Motor neuron (in vitro differentiated cells): ENCODE measurements around the gene INPP5D. TPM values are rescaled to one million over a fixed set of nuclear protein-coding genes. Genes with fewer than 3 reads are reported as not detected.
"Not testable (repeated sequence)": the region's sequence is repeated elsewhere in the genome, so short reads cannot be mapped to it uniquely, and the experiment has no call there.

Experiments
- ATAC-seq, 8 experiments: fragments of 200-7000 bp; cut with Tn5 transposase; replicated peaks in 6 of 8; 2 replicates each; pipeline ENCODE4 v1.8.0; 2021; ENCODE audit warnings: mild to moderate bottlenecking in 8 of 8, moderate library complexity in 8 of 8
- H3K27ac ChIP-seq, 2 donors: fragments of 250-450 bp; sonication (Bioruptor Pico); 2 replicates each; pipeline ENCODE4 v1.9.0; 2021; ENCODE audit warnings: antibody characterized with exemption in 2 of 2, mild to moderate bottlenecking in 2 of 2, moderate library complexity in 1 of 2
- H3K4me1 ChIP-seq, 2 donors: fragments of 250-450 bp; sonication (Bioruptor Pico); replicated peaks in 1 of 2; 2 replicates each; pipeline ENCODE4 v1.6.1; 2021; ENCODE audit warnings: antibody characterized with exemption in 2 of 2, mild to moderate bottlenecking in 2 of 2, moderate library complexity in 1 of 2
- H3K4me3 ChIP-seq, 5 donors: fragments of 250-450 bp; sonication (Bioruptor Pico); 2 replicates each; pipeline ENCODE4 v1.9.0; 2021; ENCODE audit warnings: antibody characterized with exemption in 5 of 5, mild to moderate bottlenecking in 5 of 5, moderate library complexity in 4 of 5
- WGBS, 10 experiments: fragments of 450-650 bp; shearing (Covaris generic); methylation state at CpG; one replicate each; pipeline ENCODE4 v1.0.0; 2022; 5-methylcytosine and 5-hydroxymethylcytosine counted together
- in situ Hi-C, 9 experiments: fragments of 400-800 bp; cut with MboI; loops; one replicate each; pipeline ENCODE4 v1.15.0; 2021; ENCODE audit warnings: low sequenced_read_pairs in 9 of 9, low pct_unique_long_range_greater_than_20kb in 2 of 9; ENCODE audit not compliant: unreplicated experiment in 9 of 9
- total RNA-seq, 8 experiments: library from RNA; unstranded; fragments of 300-600 nt; gene quantifications; 2 replicates each; pipeline versions ENCODE4 v1.2.3 to v1.2.4, GENCODE V29; 2022

The INPP5D gene
- total RNA-seq, 8 experiments from 2014 or later, result 2.0 to 8.5 (median 3.8) TPM

DNA sequence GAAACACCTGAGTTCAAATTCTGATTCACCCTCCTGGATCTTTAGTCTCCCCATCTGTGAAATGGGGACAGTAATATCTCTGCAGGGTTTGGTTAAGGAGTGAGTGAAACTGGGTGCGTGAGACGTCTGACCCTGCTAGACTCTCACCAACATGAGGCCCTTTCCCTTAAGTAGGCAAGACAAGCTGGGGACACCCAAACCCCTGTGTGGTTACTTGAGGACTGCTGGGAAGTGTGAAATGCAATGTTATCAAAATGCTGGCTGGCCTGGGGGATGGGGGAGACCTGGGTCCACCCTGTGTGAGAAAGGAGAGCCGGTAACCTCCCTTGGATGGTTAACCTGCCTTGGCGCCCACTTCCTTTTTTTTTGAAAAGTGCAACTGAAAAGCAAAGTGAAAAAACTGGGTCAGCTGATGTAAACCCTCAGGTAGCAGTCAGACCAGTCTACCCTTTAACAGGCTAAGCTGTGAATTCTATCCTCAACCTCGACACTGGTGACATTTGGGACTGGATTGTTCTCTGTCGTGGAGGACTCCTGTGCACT, 82.3 kb downstream of the INPP5D start:
- Histone ChIP-seq H3K4me1 (peaks cover 9 to 15% of the 10 kb centered on the region in 2 donors), H3K27ac (no peak overlapping the region), H3K4me3 (no peak overlapping the region)
- 15 to 100% (median 86%) methylated on average over 1 to 5 of the region's 6 CpGs; no CpG with 5 or more reads in 2 of the 10 experiments for WGBS, 10 experiments
- ATAC-seq, result no peak
- in situ Hi-C loops, result no loop called here

DNA sequence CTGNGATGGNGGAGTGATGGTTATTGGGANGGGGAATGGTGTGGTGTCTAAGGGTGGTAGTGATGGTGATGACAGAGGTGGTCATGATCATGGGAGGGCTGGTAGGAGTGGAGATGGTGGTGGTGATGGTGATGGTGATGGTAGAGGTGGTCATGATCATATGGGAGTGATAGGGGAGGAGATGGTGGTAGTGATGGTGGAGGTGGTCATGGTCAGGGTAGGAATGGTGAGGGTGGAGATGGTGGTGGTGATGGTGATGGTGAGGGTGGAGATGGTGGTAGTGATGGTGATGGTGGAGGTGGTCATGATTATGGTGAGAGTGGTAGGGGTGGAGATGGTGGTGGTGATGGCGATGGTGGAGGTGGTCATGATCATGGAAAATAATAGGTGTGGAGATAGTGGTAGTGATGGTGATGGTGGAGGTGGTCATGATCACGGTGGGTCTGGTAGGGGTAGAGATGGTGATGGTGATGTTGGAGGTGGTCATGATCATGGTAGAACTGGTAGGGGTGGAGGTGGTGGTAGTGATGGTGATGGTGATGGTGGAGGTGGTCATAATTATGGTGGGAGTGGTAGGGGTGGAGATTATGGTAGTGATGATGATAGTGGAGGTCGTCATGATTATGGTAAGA, 83.7 kb downstream of the INPP5D start:
- Histone ChIP-seq H3K27ac (no peak overlapping the region), H3K4me1 (peaks cover 9 to 14% of the 10 kb centered on the region in 2 donors), H3K4me3 (no peak overlapping the region)
- no peak for ATAC-seq
- 0 to 100% (median 83%) methylated on average over 1 to 3 of the region's 3 CpGs; no CpG with 5 or more reads in 4 of the 10 experiments for WGBS, 10 experiments
- in situ Hi-C loops, result no loop called here

DNA sequence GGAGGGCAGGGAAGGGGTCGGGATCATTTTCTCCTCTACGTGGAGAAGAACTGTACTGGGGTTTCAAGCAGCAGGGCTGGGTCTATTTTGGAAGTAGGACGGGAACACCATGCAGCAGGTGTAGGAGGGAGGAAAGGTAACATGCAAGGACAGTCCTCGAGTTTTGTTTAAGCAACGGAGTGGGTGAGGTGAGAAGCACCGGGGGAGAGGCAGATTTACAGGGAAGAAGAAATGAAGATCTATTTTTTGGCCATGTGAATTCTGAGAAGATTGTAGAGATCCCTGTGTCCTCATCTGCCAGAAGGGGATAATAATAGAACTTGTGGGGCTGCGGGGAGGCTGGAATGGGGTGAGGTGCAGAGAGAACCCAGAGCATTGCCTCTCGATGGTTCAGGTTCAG, 85.6 kb downstream of the INPP5D start:
- 45 to 97% (median 85%) methylated on average over 1 to 5 of the region's 8 CpGs; no CpG with 5 or more reads in 4 of the 10 experiments for WGBS, 10 experiments
- no peak overlapping the region for H3K27ac ChIP-seq
- no peaks in the 10 kb centered on the region for H3K4me1 ChIP-seq
- no peak overlapping the region for H3K4me3 ChIP-seq
- ATAC-seq, result no peak
- in situ Hi-C loops, result no loop called here

DNA sequence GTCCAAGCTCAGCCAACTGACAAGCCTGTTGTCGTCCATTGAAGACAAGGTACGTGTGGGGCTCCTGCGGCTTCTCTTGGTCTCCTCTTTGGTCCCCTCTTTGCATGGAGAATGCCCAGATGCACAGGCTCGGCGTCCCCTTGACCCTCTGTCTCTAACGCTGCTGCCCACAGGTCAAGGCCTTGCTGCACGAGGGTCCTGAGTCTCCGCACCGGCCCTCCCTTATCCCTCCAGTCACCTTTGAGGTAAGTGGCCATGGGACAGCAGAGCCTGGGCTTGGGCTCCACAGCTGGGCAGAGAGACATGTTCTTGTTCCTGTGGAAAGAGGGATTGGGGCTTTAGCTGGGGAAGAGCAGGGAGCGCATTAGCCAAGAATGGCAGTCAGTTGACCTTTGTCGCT, 86.1 kb downstream of the INPP5D start:
- no peak overlapping the region for H3K27ac ChIP-seq
- no peak for ATAC-seq
- 28 to 88% (median 79%) methylated on average over 2 to 6 of the region's 11 CpGs; no CpG with 5 or more reads in 6 of the 10 experiments for WGBS, 10 experiments

DNA sequence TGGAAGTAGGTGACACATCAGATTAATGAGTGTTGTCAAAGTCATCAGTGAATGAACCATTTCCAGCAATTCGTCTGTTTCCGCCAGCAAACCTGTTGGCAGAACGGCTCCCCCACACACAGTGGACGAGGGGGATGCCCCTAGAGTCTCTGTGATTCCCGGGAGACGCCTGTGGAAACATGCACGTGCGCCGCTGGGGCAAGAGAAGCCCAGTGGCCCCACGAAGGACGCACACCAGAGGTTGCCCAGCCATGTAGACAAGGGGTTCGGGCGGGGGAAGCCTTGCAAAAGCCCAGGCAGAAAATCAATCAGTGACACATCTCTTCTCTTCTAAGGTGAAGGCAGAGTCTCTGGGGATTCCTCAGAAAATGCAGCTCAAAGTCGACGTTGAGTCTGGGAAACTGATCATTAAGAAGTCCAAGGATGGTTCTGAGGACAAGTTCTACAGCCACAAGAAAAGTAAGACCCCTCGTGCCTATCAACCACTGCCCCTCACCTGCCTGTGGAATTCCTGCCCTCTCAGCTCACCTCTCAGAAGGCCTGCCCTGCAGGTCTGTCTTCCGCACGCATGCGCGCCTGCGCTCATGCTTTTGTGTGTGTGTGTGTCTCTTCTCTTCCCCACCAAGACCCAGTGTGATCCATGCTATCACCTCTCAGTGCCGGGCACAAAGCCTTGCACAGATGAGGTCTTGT, 87.1 kb downstream of the INPP5D start:
- in situ Hi-C loops, result no loop called here
- Histone ChIP-seq H3K4me3 (no peak overlapping the region), H3K27ac (no peak overlapping the region), H3K4me1 (no peaks in the 10 kb centered on the region)
- ATAC-seq, result no peak
- WGBS, 10 experiments, result 55 to 90% (median 78%) methylated on average over 4 to 18 of the region's 22 CpGs; no CpG with 5 or more reads in 4 of the 10 experiments

More for the DNA sequence above, 86.1 kb downstream of the INPP5D start:
- no peaks in the 10 kb centered on the region for H3K4me1 ChIP-seq
- H3K4me3 ChIP-seq, result no peak overlapping the region
- in situ Hi-C loops, result no loop called here

DNA sequence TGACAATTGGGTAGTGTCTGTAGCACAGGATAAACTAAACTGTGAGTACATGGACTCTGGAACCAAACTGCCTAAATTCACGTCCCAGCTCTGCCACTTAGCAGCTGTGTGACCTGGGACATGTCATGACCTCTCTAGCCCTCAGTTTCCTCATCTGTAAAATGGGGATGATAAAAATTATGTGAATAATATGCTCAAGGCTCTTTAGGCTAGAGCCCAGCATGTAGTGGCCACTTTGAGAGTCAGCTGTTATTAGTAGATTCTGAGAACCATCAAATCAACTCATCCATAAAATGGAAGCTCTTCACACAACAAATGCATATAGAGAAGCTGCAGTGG, 87.7 kb downstream of the INPP5D start:
- ATAC-seq, result no peak
- Histone ChIP-seq H3K27ac (no peak overlapping the region), H3K4me1 (no peaks in the 10 kb centered on the region), H3K4me3 (no peak overlapping the region)
- WGBS, 10 experiments, result 20 to 100% (median 83%) methylated on average over 1 of the region's 1 CpG; no CpG with 5 or more reads in 5 of the 10 experiments
- in situ Hi-C loops, result no loop called here

DNA sequence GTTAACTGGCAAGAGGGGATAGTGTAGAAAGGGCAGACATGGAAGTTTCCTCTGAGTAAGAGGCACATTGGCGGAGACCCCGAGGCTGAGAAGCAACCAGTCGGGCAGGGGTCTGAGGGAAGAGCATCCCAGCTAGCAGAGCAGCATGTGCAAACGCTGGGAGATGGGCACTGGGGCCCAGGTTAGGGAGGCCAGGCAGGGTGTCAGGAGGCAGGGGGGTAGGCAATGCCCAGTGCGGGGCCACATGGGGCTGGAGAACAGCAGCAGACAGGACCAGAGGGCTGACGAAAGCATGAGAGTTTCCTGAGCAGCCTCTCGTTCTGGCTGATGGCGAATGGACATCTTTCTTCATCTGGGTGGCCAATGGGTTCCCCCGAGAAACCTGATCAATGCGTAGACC, 88.2 kb downstream of the INPP5D start:
- Histone ChIP-seq H3K4me3 (no peak overlapping the region), H3K27ac (no peak overlapping the region), H3K4me1 (no peaks in the 10 kb centered on the region)
- ATAC-seq, result no peak
- in situ Hi-C loops, result no loop called here
- 20 to 100% (median 70%) methylated on average over 1 to 7 of the region's 10 CpGs; no CpG with 5 or more reads in 3 of the 10 experiments for WGBS, 10 experiments

DNA sequence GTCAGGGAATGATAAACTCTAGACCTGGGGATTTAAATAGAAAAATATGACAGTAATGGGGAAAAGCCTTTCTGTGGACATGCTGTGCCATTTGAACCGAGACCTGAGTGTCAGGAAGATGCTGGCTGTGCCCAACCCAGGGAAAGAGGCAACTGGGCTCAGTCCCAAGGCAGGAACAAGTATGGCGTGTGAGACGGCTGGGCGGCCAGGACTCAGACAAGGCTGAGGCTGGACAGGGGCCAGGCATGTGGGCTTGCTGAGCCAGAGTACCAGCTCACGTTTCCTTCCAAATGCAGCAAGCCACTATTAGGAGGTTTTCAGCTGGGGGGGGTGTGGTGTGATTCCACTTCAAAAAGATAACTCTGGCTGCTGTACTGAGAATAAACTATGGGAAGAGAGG, 92.4 kb downstream of the INPP5D start:
- in situ Hi-C loops, result no loop called here
- 0 to 87% (median 67%) methylated on average over 1 to 4 of the region's 5 CpGs; no CpG with 5 or more reads in 1 of the 10 experiments for WGBS, 10 experiments

DNA sequence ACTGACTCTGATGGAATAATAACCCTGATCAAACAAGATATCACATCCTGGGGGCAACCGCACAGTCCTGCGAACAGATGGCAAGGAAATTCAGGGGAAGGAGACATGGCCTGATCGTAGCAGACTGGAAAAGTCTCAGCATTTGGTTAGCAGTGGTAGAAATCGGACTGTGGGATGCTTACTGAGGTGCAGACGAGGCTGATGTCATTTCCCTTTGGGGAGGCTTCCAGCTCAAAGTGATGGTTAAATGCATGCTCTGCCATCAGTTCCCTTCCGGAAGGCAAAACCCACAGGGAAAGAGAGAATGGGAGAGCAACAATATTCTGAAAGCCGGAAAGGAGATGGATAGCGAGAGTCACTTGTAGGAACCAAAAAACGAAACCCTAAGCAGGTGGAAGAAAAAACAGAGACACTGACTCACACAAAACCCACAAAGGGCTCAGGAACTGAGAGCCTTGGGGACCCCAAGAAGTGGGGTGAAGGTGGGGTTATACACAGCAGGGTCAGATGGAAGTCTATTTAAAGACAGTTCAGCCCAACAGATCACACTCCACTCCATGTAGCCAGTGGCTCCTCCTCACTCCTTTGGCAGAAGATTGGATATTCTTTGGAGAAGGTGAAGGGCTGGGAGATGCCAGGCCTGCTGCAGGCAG, 93.1 kb downstream of the INPP5D start:
- H3K4me3 ChIP-seq, result no peak overlapping the region
- in situ Hi-C loops, result no loop called here
- H3K27ac ChIP-seq, result no peak overlapping the region
- no peaks in the 10 kb centered on the region for H3K4me1 ChIP-seq
- peak in 2 of 8 experiments; percentile 15 to 23 for ATAC-seq
- 0 to 89% (median 68%) methylated on average over 1 to 6 of the region's 9 CpGs; no CpG with 5 or more reads in 2 of the 10 experiments for WGBS, 10 experiments

More for the DNA sequence above, 92.4 kb downstream of the INPP5D start:
- ATAC-seq, result peak in 2 of 8 experiments; percentile 47 to 85
- no peaks in the 10 kb centered on the region for H3K4me1 ChIP-seq
- H3K27ac ChIP-seq, result no peak overlapping the region
- no peak overlapping the region for H3K4me3 ChIP-seq

DNA sequence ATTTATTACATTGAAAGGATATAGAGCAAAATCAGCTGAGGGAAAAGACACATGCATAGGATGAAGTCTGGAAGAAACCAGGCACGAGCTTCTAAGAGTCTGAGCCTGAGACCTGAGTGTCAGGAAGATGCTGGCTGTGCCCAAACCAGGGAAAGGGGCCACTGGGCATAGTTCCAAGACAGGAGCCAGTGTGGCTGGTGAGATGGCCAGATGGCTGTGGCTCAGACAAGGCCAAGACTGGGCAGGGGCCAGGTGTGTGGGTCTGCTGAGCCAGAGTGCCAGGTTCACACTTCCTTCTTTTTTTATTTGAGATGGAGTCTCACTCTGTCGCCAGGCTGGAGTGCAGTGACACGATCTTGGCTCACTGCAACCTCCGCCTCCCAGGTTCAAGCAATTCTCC, 95.9 kb downstream of the INPP5D start:
- 50 to 100% methylated on average over 2 of the region's 4 CpGs; no CpG with 5 or more reads in 8 of the 10 experiments for WGBS, 10 experiments
- no peak for ATAC-seq
- Histone ChIP-seq H3K4me1 (no peaks in the 10 kb centered on the region), H3K4me3 (no peak overlapping the region), H3K27ac (no peak overlapping the region)
- in situ Hi-C loops, result no loop called here

DNA sequence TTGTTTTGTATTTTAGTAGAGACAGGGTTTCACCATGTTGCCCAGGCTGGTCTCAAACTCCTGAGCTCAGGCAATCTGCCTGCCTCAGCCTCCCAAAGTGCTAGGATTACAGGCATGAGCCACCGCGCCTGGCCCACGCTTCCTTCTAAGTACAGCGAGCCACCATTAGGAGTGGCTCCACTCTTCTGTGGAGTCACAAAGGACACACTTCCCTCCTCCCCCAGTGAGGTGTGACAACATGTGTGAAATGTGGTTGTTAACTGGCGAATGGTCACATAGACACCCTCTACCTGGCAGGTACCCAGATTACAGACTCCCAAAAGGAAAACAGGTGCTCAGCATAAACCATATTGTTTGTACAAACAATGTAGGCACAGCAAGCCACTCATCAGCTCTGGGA, 96.3 kb downstream of the INPP5D start:
- H3K4me3 ChIP-seq, H3K4me1 ChIP-seq, ATAC-seq, in situ Hi-C loops, H3K27ac ChIP-seq: not testable (repeated sequence)
- 98% methylated on average over 5 of the region's 5 CpGs; no CpG with 5 or more reads in 9 of the 10 experiments for WGBS, 10 experiments

DNA sequence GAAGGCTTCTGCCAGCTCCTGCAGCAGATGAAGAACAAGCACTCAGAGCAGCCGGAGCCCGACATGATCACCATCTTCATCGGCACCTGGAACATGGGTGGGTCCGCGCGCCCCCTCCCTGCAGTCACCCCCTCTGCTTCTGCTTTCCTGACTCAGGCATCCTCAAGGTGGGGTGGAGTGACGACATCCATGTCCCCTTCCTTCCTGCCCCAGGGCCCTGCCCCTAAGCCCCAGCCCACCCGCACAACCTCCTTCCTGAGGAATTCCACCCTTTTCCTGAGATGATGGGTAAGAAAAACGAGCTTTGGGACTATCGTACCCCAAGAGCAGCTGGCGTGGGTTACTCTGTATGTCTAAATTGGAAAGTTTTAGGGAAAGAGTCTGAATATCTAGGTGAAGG, 101.6 kb downstream of the INPP5D start:
- Histone ChIP-seq H3K27ac (no peak overlapping the region), H3K4me1 (peaks cover 0 to 6% of the 10 kb centered on the region in 2 donors), H3K4me3 (no peak overlapping the region)
- in situ Hi-C loops, result no loop called here
- WGBS, 10 experiments, result 93 to 100% (median 100%) methylated on average over 2 to 4 of the region's 11 CpGs; no CpG with 5 or more reads in 6 of the 10 experiments
- ATAC-seq, result no peak

DNA sequence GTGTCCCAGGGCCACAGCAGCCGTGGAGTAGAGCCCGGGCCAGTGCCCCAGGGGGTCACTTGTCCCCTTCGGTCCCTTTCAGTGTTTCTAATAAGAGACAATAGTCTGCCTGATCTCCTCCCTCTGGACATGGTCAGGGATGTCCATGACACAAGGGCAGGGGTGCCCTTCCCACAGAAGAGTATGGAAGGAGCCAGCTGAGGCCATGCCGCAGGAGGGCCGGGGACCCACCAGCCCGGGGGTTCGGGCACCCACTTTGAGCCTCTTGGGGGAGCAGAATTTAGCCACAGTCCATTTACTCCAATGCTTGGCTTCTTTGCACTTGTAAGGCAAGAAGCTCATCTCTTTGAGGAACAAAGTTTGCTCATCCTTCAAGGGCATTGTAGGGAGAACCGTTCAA, 102.6 kb downstream of the INPP5D start:
- Histone ChIP-seq H3K27ac (no peak overlapping the region), H3K4me3 (no peak overlapping the region), H3K4me1 (peaks cover 0 to 6% of the 10 kb centered on the region in 2 donors)
- 40 to 90% (median 80%) methylated on average over 1 to 7 of the region's 8 CpGs; no CpG with 5 or more reads in 3 of the 10 experiments for WGBS, 10 experiments
- in situ Hi-C loops, result no loop called here
- ATAC-seq, result no peak
